ENCODE measurements around the gene LSM6.

GRCh38 chr4:146224326-146224966 lies 48.9 kb downstream of the LSM6 start:
- TF ChIP-seq CTCF (IDR thresholded peaks at IDR 0.05) (no peak), POLR2A (IDR thresholded peaks at IDR 0.05) (no peak), EP300 (IDR thresholded peaks at IDR 0.05) (no peak)

All from ovary (tissue), 3 donors.